Omental fat pad (tissue), 4 donors: ENCODE measurements around the gene NPTXR. TPM values are rescaled to one million over a fixed set of nuclear protein-coding genes. Genes with fewer than 3 reads are reported as not detected.

Source experiments
- ATAC-seq: fragments of 150-250 bp; one replicate; pipeline ENCODE4 v1.9.1; 2016; ENCODE audit warnings: mild to moderate bottlenecking, moderate library complexity; ENCODE audit not compliant: low FRiP score
- DNase-seq: peaks from one replicate; pipeline ENCODE4 v3.0.0-alpha.2; 2019; ENCODE audit warnings: low spot score
- CTCF ChIP-seq, 3 donors: fragments of 450-650 bp; IDR thresholded peaks; one replicate each; pipeline ENCODE4 v1.5.1; 2016 to 2017; ENCODE audit warnings: antibody characterized with exemption in 3 of 3, mild to moderate bottlenecking in 3 of 3, moderate library complexity in 2 of 3
- total RNA-seq, 4 donors: library from RNA; depleted of rRNA; stranded (reverse); fragments of >200 nt; gene quantifications; one replicate each; pipeline ENCODE4 v1.1.0, GENCODE V29; 2016

The NPTXR gene
- total RNA-seq, 4 donors from 2014 or later, result 2.4 to 3.8 (median 3.0) TPM

DNA sequence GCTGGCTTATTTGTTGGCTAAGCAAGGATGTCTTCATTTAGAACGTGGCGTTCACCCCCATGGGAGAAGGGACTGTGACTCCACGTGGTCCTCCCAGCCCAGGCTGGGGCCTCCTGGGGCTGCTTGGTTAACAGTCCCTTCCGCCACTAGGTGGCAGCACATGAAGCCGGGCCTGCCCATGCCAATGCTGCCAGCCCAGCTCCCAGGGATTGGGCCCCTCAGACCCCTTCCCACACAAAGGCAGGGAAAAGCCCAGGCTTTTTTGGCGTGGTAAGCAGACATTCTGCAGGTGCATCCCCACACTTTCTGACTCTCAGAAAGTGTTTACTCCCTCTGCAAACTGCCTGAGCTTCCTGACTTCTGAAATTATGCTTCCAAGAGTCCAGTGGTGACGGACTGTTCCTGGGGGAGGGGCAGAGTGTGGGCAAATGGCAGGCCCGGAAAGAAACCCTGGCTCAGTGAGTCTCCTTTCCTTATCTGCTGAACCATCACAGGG, 25.1 kb upstream of the NPTXR start:
- DNase-seq, result peak; percentile 85
- peak in 2 of 3 donors; percentile 45 to 78 for TF ChIP-seq CTCF (IDR thresholded peaks at IDR 0.05)
- no peak for ATAC-seq

DNA sequence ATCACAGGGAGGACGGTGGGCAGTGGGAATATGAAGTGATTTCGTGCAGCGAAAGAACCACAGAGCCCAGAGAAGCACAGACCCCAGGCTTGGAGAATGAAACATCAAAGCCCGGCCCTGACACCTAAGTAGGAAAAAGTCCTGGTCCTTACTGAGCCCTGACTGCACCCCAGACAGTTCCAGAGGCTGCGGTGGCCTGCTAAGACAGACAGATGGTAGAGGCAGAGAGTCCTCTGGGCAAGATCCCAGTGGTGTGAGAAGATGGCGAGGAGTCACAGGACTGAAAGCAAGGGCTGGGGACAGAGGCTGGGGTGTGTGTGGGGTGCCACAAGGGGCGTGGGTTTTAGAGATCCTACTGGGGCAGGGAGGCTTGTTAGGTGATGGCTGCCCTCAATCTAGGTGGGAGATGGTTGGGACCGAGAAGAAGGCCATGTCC, 24.5 kb upstream of the NPTXR start:
- ATAC-seq, result no peak
- no peak for TF ChIP-seq CTCF (IDR thresholded peaks at IDR 0.05)
- peak; percentile 16 for DNase-seq

- DNase-seq, result peak; percentile 8
- no peak for ATAC-seq
- TF ChIP-seq CTCF (IDR thresholded peaks at IDR 0.05), result no peak
These were observed 23.9 kb upstream of the NPTXR start for GRCh38 chr22:38867471-38868285.

DNA sequence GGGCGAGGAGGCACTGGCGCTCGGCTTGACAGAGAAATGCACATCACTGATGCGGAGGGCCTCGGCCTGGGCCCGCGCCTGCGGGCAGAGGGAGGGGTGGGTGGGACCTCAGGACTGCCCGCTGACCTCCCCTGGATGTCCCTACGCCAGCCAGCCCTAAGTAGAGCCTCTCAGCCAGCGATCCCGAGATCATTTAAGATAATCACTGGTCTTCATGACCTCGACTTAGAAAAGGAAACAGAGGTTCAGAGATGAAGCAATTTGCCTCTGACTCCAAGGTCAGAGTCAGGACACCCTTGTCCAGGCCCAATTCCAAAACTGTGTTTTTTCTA, 23.3 kb upstream of the NPTXR start:
- no peak for TF ChIP-seq CTCF (IDR thresholded peaks at IDR 0.05)
- ATAC-seq, result no peak
- no peak for DNase-seq

DNA sequence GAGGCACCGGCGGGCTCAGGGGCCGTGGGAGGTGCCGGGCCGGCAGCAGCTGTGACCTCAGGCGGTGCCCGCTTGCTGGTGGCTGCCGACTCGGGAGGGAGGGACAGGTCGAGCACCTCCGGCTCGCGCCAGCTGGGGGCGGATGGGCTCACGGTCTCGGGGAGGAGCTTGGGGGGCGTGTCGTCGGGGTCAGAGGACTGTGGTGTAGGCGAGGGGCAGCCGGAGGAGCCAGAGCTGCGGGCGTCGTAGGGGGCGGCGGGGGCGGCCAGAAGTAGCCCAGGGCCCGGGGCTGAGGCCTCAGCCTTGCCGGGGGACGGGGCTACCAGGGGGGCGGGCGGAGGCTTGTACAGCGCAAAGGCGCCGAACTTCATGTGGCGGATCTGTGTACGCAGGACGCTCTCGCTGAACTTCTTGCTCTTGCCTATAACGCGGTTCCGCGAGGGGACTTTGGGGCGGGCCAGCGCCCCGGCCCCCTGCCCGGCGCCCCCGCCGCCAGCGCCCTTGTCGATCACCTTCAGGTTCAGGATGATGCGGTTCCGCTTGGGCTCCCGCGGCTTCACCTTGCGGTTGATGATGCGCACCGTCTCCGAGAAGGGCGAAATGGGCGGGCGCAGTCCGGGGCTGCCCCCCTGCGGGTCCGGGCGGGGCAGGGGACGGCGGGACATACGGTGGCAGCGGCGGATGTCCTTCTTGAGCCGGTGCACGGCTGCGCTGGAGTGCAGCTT, 22.7 kb upstream of the NPTXR start:
- TF ChIP-seq CTCF (IDR thresholded peaks at IDR 0.05), result no peak
- no peak for ATAC-seq
- DNase-seq, result peak; percentile 11

- peak; percentile 9 for DNase-seq
- ATAC-seq, result no peak
- no peak for TF ChIP-seq CTCF (IDR thresholded peaks at IDR 0.05)
These were observed 22.2 kb upstream of the NPTXR start for GRCh38 chr22:38866024-38866398.
